Tibial nerve (tissue), 4 donors: ENCODE measurements around the gene PARN. TPM values are rescaled to one million over a fixed set of nuclear protein-coding genes. Genes with fewer than 3 reads are reported as not detected.

Experiments
- DNase-seq, 2 donors: peaks; one replicate each; pipeline ENCODE4 v3.0.0-alpha.2; 2019; ENCODE audit warnings: low spot score in 2 of 2
- H3K27ac ChIP-seq, 4 donors: fragments of 200-600 bp; sonication (generic) in 3 of 4; one replicate each; pipeline ENCODE4 v1.5.1; 2017 to 2019; ENCODE audit warnings: mild to moderate bottlenecking in 1 of 4
- H3K27me3 ChIP-seq, 2 donors: fragments of 200-600 bp; sonication (generic) in 1 of 2; one replicate each; pipeline versions ENCODE4 v1.5.1 to v1.6.0; 2017 to 2019
- H3K36me3 ChIP-seq, 3 donors: fragments of 200-600 bp; sonication (generic); one replicate each; pipeline ENCODE4 v1.5.1; 2018 to 2019
- H3K4me1 ChIP-seq, 4 donors: fragments of 200-600 bp; sonication (generic) in 3 of 4; one replicate each; pipeline ENCODE4 v1.5.1; 2017 to 2019
- H3K4me3 ChIP-seq, 4 donors: fragments of 200-600 bp; sonication (generic) in 3 of 4; one replicate each; pipeline ENCODE4 v1.5.1; 2017 to 2019; ENCODE audit warnings: mild to moderate bottlenecking in 1 of 4, moderate library complexity in 1 of 4
- H3K9me3 ChIP-seq, 4 donors: fragments of 200-600 bp; sonication (generic) in 3 of 4; one replicate each; pipeline ENCODE4 v1.5.1; 2017 to 2019
- CTCF ChIP-seq, 5 experiments: fragments of 200-600 bp in 3 of 5; fragments of 450-650 bp in 2 of 5; sonication (generic) in 3 of 5; IDR thresholded peaks; one replicate each; pipeline ENCODE4 v1.5.1; 2016 to 2019; ENCODE audit warnings: antibody characterized with exemption in 5 of 5, mild to moderate bottlenecking in 3 of 5, moderate library complexity in 2 of 5
- EP300 ChIP-seq, 2 donors: sonication (generic); formaldehyde crosslinking; IDR thresholded peaks; one replicate each; pipeline ENCODE4 v1.6.1; 2017; ENCODE audit warnings: antibody characterized with exemption in 2 of 2, mild to moderate bottlenecking in 1 of 2
- POLR2A ChIP-seq, 2 donors: fragments of 450-650 bp; IDR thresholded peaks; one replicate each; pipeline ENCODE4 v1.6.1; 2017; ENCODE audit warnings: antibody characterized with exemption in 2 of 2, mild to moderate bottlenecking in 2 of 2, moderate library complexity in 2 of 2
- WGBS, 2 donors: methylation state at CpG; one replicate each; pipeline ENCODE4 v1.1.5; 2018; 5-methylcytosine and 5-hydroxymethylcytosine counted together
- total RNA-seq, 4 donors: library from RNA; depleted of rRNA; stranded (reverse); fragments of >200 nt; gene quantifications; one replicate each; pipeline ENCODE4 v1.1.0, GENCODE V29; 2016

Gene PARN
- total RNA-seq, 4 donors from 2014 or later: 36.5 to 49.8 (median 40.6) TPM

GRCh38 chr16:14528306-14528705 lies 101.8 kb downstream of the PARN start:
- TF ChIP-seq CTCF (IDR thresholded peaks at IDR 0.05): no peak
- no peak for TF ChIP-seq POLR2A (IDR thresholded peaks at IDR 0.05)
- TF ChIP-seq EP300 (IDR thresholded peaks at IDR 0.05): no peak
- Histone ChIP-seq H3K27me3 (no peaks in the 10 kb centered on the region), H3K27ac (no peak overlapping the region), H3K4me1 (peaks cover 0 to 33% (median 3%) of the 10 kb centered on the region in 4 donors), H3K36me3 (peaks cover 0 to 8% (median 0%) of the 10 kb centered on the region in 3 donors), H3K9me3 (no peaks in the 10 kb centered on the region), H3K4me3 (no peak overlapping the region)
- DNase-seq: no peak
- WGBS, 2 donors: 85 to 96% methylated on average over 4 of the region's 4 CpGs

- peak in 1 of 2 donors; percentile 90 for TF ChIP-seq EP300 (IDR thresholded peaks at IDR 0.05)
- no peak for TF ChIP-seq CTCF (IDR thresholded peaks at IDR 0.05)
- Histone ChIP-seq H3K36me3 (peaks cover 0 to 8% (median 0%) of the 10 kb centered on the region in 3 donors), H3K4me1 (peaks cover 0 to 33% (median 3%) of the 10 kb centered on the region in 4 donors), H3K9me3 (no peaks in the 10 kb centered on the region), H3K27ac (peak overlapping the region in 2 of 4 donors; percentile 50 to 71), H3K27me3 (no peaks in the 10 kb centered on the region), H3K4me3 (no peak overlapping the region)
- WGBS, 2 donors: 55 to 57% methylated on average over 5 of the region's 5 CpGs
- peak; percentile 28 to 65 for DNase-seq
Observed at GRCh38 chr16:14527411-14528044, 102.5 kb downstream of the PARN start.

GRCh38 chr16:14525596-14525995 lies 104.5 kb downstream of the PARN start:
- H3K4me1 ChIP-seq: peaks cover 0 to 33% (median 3%) of the 10 kb centered on the region in 4 donors
- WGBS, 2 donors: 97% methylated on average over 5 of the region's 5 CpGs
- H3K4me3 ChIP-seq: no peak overlapping the region
- H3K27me3 ChIP-seq: no peaks in the 10 kb centered on the region
- peaks cover 0 to 8% (median 0%) of the 10 kb centered on the region in 3 donors for H3K36me3 ChIP-seq
- no peak for DNase-seq
- TF ChIP-seq POLR2A (IDR thresholded peaks at IDR 0.05) (no peak), EP300 (IDR thresholded peaks at IDR 0.05) (no peak), CTCF (IDR thresholded peaks at IDR 0.05) (no peak)
- H3K27ac ChIP-seq: no peak overlapping the region
- no peaks in the 10 kb centered on the region for H3K9me3 ChIP-seq

- Histone ChIP-seq H3K4me3 (no peak overlapping the region), H3K27ac (no peak overlapping the region), H3K9me3 (no peaks in the 10 kb centered on the region), H3K36me3 (peaks cover 0 to 7% (median 0%) of the 10 kb centered on the region in 3 donors), H3K27me3 (no peaks in the 10 kb centered on the region), H3K4me1 (peaks cover 0 to 33% (median 3%) of the 10 kb centered on the region in 4 donors)
- no peak for DNase-seq
- no peak for TF ChIP-seq CTCF (IDR thresholded peaks at IDR 0.05)
- no peak for TF ChIP-seq POLR2A (IDR thresholded peaks at IDR 0.05)
- no peak for TF ChIP-seq EP300 (IDR thresholded peaks at IDR 0.05)
- 86 to 95% methylated on average over 3 of the region's 3 CpGs for WGBS, 2 donors
Observed at GRCh38 chr16:14524979-14525378, 105.1 kb downstream of the PARN start.

DNA sequence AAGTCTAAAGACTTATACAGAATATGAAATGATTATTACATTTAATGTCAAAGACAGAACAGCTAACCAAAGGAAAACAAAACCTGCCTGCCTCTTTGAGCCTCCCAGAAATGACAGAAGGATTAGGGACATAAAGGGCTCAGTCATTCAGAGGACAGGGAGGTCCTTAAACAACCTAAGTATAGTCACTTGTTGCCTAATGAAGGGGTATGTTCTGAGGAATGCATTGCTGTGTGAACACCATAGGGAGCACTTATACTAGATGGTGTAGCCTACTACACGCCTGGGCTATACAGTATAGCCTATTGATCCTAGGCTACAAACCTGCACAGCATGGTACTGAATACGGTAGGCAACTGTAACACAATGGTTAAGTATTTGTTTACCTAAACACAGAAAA lies 106.4 kb downstream of the PARN start:
- no peak for DNase-seq
- no peak for TF ChIP-seq CTCF (IDR thresholded peaks at IDR 0.05)
- TF ChIP-seq POLR2A (IDR thresholded peaks at IDR 0.05): no peak
- no peak for TF ChIP-seq EP300 (IDR thresholded peaks at IDR 0.05)
- no peak overlapping the region for H3K4me3 ChIP-seq
- no peak overlapping the region for H3K27ac ChIP-seq
- WGBS, 2 donors: 74 to 82% methylated on average over 2 of the region's 2 CpGs
- H3K9me3 ChIP-seq: no peaks in the 10 kb centered on the region
- no peaks in the 10 kb centered on the region for H3K27me3 ChIP-seq
- peaks cover 0 to 24% (median 1%) of the 10 kb centered on the region in 4 donors for H3K4me1 ChIP-seq
- H3K36me3 ChIP-seq: no peaks in the 10 kb centered on the region
